Astrocyte (in vitro differentiated cells and primary cell): ENCODE measurements around the gene MCF2L. TPM values are rescaled to one million over a fixed set of nuclear protein-coding genes. Genes with fewer than 3 reads are reported as not detected.

Source experiments
- DNase-seq: peaks from one replicate; pipeline ENCODE4 v3.0.0-alpha.2; 2010; ENCODE audit warnings: low read depth
- FAIRE-seq: peaks from 2 replicates; lab custom pipeline; 2011; peaks lifted over from hg19 to GRCh38; lab: Jason Lieb, UNC
- H2AFZ ChIP-seq: 2 replicates; pipeline ENCODE4 v1.6.0; 2012; ENCODE audit warnings: low read depth, low read length, inconsistent platforms
- H3K27ac ChIP-seq: 2 replicates; pipeline ENCODE4 v1.5.1; 2011; ENCODE audit warnings: low read depth, low read length, inconsistent platforms
- H3K27me3 ChIP-seq: 2 replicates; pipeline ENCODE4 v1.6.0; 2011; ENCODE audit warnings: low read length, inconsistent platforms; ENCODE audit not compliant: insufficient read depth
- H3K36me3 ChIP-seq: 2 replicates; pipeline ENCODE4 v1.5.1; 2011; ENCODE audit warnings: low read length, inconsistent platforms; ENCODE audit not compliant: insufficient read depth
- H3K4me1 ChIP-seq: 2 replicates; pipeline ENCODE4 v1.5.1; 2011; ENCODE audit warnings: low read length, inconsistent platforms; ENCODE audit not compliant: insufficient read depth
- H3K4me2 ChIP-seq: 2 replicates; pipeline ENCODE4 v1.6.0; 2012; ENCODE audit warnings: low read length, inconsistent platforms
- H3K4me3 ChIP-seq: 2 replicates; pipeline ENCODE4 v1.5.1; 2011; ENCODE audit warnings: low read depth, mild to moderate bottlenecking, low read length, inconsistent platforms; ENCODE audit not compliant: insufficient read depth
- H3K79me2 ChIP-seq: 2 replicates; pipeline ENCODE4 v1.6.0; 2012; ENCODE audit warnings: mild to moderate bottlenecking, low read length, inconsistent platforms; ENCODE audit not compliant: insufficient read depth
- H3K9ac ChIP-seq: 2 replicates; pipeline ENCODE4 v1.6.0; 2012; ENCODE audit warnings: mild to moderate bottlenecking, low read length, inconsistent platforms
- H3K9me3 ChIP-seq: 2 replicates; pipeline ENCODE4 v1.5.1; 2012; ENCODE audit warnings: low read depth, mild to moderate bottlenecking, low read length, inconsistent platforms; ENCODE audit not compliant: insufficient read depth
- H4K20me1 ChIP-seq: 2 replicates; pipeline ENCODE4 v1.6.0; 2012; ENCODE audit warnings: low read length, inconsistent platforms; ENCODE audit not compliant: insufficient read depth
- H3K27ac Mint-ChIP-seq: one replicate; pipeline ENCODE4 v1.8.0; 2021; ENCODE audit warnings: mild to moderate bottlenecking, mixed read lengths; ENCODE audit not compliant: unreplicated experiment
- H3K27me3 Mint-ChIP-seq: one replicate; pipeline ENCODE4 v1.8.0; 2021; ENCODE audit warnings: low read depth, mixed read lengths; ENCODE audit not compliant: unreplicated experiment
- H3K36me3 Mint-ChIP-seq: one replicate; pipeline ENCODE4 v1.8.0; 2021; ENCODE audit warnings: low read depth, mixed read lengths; ENCODE audit not compliant: unreplicated experiment
- H3K4me1 Mint-ChIP-seq: one replicate; pipeline ENCODE4 v1.8.0; 2021; ENCODE audit warnings: low read depth, mixed read lengths; ENCODE audit not compliant: unreplicated experiment
- H3K4me3 Mint-ChIP-seq: one replicate; pipeline ENCODE4 v1.8.0; 2021; ENCODE audit warnings: mild to moderate bottlenecking, moderate library complexity, mixed read lengths; ENCODE audit not compliant: unreplicated experiment
- H3K9me3 Mint-ChIP-seq: one replicate; pipeline ENCODE4 v1.8.0; 2021; ENCODE audit warnings: mild to moderate bottlenecking, mixed read lengths; ENCODE audit not compliant: unreplicated experiment
- EZH2 ChIP-seq: IDR thresholded peaks from 2 replicates; pipeline ENCODE4 v1.6.1; 2012; ENCODE audit warnings: mild to moderate bottlenecking, low read length, inconsistent platforms; ENCODE audit not compliant: insufficient read depth
- total RNA-seq: library from RNA; stranded (reverse); gene quantifications from 2 replicates; pipeline ENCODE4 v1.2.1, GENCODE V29; 2021
- TF ChIP-seq, protein P1 (sequence below): IDR thresholded peaks from 2 replicates; pipeline ENCODE4 v1.5.1; 2011; ENCODE audit warnings: low read depth, mild to moderate bottlenecking, inconsistent platforms, low read length, moderate library complexity; ENCODE audit not compliant: insufficient read depth

MCF2L gene
- total RNA-seq, 1 donor from 2014 or later: 3.4 TPM

DNA sequence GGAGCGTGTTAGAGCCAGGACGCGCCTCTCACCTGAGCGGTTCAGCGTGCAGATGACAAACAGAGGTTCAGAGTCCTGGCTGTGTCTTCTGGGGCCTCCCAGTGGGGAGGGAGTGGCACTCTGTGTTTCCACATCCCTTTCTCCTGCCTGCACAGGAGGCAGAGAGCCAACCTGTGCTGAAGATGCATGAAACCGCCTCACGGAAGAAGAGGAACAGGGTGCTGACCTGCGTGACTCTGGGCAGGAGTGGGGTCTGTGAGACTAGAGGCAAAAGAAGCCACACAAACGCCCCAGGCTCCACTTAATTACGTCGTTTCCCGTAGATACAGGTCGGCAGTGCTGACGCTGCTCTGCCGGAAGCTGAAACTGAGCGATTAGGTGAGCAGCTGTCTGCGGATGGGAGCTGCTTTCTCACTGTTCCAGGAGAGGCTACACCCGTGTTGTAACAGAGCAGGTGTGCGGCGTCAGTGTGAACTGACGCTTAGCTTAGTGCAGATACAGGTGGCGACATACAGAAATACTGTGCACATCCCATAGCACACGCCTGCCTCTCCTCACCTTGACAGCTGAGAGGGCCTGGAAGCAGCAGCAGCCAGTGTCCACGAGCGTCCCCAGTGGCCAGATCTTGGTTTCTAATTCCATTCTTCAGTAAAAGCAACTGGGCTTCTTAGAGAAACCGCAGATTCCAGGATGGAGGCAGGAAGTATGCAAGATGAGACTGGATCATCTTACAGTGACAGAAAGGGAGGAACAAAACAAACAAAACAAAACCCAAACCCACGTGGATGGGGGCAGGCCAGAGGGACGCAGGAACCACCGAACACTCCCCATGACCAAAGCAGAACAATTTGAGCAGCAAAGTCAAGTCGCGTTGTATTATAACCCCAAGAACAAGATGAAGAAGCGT lies 37.7 kb upstream of the MCF2L start:
- Histone ChIP-seq H4K20me1 (no peaks in the 10 kb centered on the region), H3K79me2 (no peaks in the 10 kb centered on the region), H3K36me3 (no peaks in the 10 kb centered on the region), H2AFZ (no peak overlapping the region), H3K9me3 (no peaks in the 10 kb centered on the region), H3K9ac (no peak overlapping the region), H3K27ac (no peak overlapping the region), H3K4me3 (no peak overlapping the region), H3K4me2 (no peak overlapping the region), H3K4me1 (no peaks in the 10 kb centered on the region), H3K27me3 (no peaks in the 10 kb centered on the region)
- no peaks in the 10 kb centered on the region for H3K9me3 Mint-ChIP-seq
- peaks cover 2% of the 10 kb centered on the region for H3K36me3 Mint-ChIP-seq
- H3K4me1 Mint-ChIP-seq: peaks cover 2% of the 10 kb centered on the region
- peak; percentile 29 for FAIRE-seq
- peaks cover 9% of the 10 kb centered on the region for H3K27me3 Mint-ChIP-seq
- no peak overlapping the region for H3K27ac Mint-ChIP-seq
- TF ChIP-seq EZH2: no peak
- TF ChIP-seq, protein P1, sequence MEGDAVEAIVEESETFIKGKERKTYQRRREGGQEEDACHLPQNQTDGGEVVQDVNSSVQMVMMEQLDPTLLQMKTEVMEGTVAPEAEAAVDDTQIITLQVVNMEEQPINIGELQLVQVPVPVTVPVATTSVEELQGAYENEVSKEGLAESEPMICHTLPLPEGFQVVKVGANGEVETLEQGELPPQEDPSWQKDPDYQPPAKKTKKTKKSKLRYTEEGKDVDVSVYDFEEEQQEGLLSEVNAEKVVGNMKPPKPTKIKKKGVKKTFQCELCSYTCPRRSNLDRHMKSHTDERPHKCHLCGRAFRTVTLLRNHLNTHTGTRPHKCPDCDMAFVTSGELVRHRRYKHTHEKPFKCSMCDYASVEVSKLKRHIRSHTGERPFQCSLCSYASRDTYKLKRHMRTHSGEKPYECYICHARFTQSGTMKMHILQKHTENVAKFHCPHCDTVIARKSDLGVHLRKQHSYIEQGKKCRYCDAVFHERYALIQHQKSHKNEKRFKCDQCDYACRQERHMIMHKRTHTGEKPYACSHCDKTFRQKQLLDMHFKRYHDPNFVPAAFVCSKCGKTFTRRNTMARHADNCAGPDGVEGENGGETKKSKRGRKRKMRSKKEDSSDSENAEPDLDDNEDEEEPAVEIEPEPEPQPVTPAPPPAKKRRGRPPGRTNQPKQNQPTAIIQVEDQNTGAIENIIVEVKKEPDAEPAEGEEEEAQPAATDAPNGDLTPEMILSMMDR: peak; percentile 38
- no peak overlapping the region for H3K4me3 Mint-ChIP-seq
- DNase-seq: peak; percentile 34

DNA sequence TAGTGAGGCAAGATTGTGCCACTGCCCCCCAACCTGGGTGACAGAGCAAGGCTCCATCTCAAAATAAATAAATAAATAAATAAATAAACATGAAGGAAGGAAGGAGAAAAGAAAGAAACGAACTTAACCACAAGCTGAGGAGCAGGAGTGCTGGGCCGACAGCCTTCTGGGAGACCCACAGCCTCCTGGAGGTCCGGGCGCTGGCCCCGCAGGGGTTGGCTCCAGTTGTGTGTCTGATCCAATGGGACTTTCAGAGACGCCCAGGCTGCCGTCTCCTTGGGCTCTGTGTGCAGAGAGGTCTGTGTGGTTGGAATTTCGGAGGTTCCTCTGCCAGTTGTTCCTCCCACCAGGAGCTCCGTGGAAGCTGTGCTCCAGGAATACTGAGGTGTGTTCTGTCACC lies 36.0 kb upstream of the MCF2L start:
- no peak for FAIRE-seq
- peaks cover 13% of the 10 kb centered on the region for H3K27me3 Mint-ChIP-seq
- Histone ChIP-seq H2AFZ (no peak overlapping the region), H3K79me2 (no peaks in the 10 kb centered on the region), H3K4me3 (no peak overlapping the region), H3K4me1 (no peaks in the 10 kb centered on the region), H3K4me2 (no peak overlapping the region), H3K27me3 (no peaks in the 10 kb centered on the region), H4K20me1 (no peaks in the 10 kb centered on the region), H3K27ac (no peak overlapping the region), H3K36me3 (no peaks in the 10 kb centered on the region), H3K9ac (no peak overlapping the region), H3K9me3 (no peaks in the 10 kb centered on the region)
- peaks cover 2% of the 10 kb centered on the region for H3K36me3 Mint-ChIP-seq
- TF ChIP-seq EZH2: no peak
- TF ChIP-seq, protein P1: no peak
- peaks cover 2% of the 10 kb centered on the region for H3K4me1 Mint-ChIP-seq
- H3K27ac Mint-ChIP-seq: no peak overlapping the region
- no peak overlapping the region for H3K4me3 Mint-ChIP-seq
- no peak for DNase-seq
- H3K9me3 Mint-ChIP-seq: peaks cover 2% of the 10 kb centered on the region

DNA sequence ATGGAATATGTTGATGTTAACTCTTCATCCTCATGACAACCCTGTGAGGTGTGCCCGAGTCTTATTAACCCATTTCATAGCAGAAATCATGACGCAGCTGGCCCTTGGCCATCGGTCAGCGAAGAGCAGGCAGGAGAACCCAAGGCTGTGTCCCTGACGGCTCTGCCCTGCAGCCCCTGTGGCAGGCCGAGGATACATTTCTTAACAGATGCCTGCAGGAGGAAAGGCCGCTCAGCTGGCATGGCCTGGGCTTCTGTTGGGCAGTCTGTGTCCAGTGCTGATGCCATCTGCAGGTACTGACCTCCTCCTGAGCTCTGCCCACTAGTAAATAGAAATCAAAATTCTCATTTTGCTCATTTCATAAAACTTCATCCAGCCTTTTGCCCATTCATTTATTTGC lies 35.4 kb upstream of the MCF2L start:
- no peaks in the 10 kb centered on the region for H4K20me1 ChIP-seq
- Mint-ChIP-seq H3K4me3 (no peak overlapping the region), H3K27ac (no peak overlapping the region), H3K27me3 (peaks cover 13% of the 10 kb centered on the region), H3K4me1 (peaks cover 2% of the 10 kb centered on the region), H3K9me3 (peaks cover 2% of the 10 kb centered on the region), H3K36me3 (peaks cover 2% of the 10 kb centered on the region)
- no peak overlapping the region for H3K9ac ChIP-seq
- H3K79me2 ChIP-seq: no peaks in the 10 kb centered on the region
- no peak overlapping the region for H2AFZ ChIP-seq
- no peak overlapping the region for H3K4me3 ChIP-seq
- no peak for TF ChIP-seq EZH2
- TF ChIP-seq, protein P1: no peak
- no peak overlapping the region for H3K4me2 ChIP-seq
- H3K36me3 ChIP-seq: no peaks in the 10 kb centered on the region
- FAIRE-seq: no peak
- no peak overlapping the region for H3K27ac ChIP-seq
- DNase-seq: no peak
- peaks cover 3% of the 10 kb centered on the region for H3K27me3 ChIP-seq
- H3K9me3 ChIP-seq: no peaks in the 10 kb centered on the region
- H3K4me1 ChIP-seq: no peaks in the 10 kb centered on the region
